ENCODE results near the gene RIPOR1.
"Not testable (repeated sequence)": the region's sequence is repeated elsewhere in the genome, so short reads cannot be mapped to it uniquely, and the experiment has no call there.

RIPOR1 gene, protein sequence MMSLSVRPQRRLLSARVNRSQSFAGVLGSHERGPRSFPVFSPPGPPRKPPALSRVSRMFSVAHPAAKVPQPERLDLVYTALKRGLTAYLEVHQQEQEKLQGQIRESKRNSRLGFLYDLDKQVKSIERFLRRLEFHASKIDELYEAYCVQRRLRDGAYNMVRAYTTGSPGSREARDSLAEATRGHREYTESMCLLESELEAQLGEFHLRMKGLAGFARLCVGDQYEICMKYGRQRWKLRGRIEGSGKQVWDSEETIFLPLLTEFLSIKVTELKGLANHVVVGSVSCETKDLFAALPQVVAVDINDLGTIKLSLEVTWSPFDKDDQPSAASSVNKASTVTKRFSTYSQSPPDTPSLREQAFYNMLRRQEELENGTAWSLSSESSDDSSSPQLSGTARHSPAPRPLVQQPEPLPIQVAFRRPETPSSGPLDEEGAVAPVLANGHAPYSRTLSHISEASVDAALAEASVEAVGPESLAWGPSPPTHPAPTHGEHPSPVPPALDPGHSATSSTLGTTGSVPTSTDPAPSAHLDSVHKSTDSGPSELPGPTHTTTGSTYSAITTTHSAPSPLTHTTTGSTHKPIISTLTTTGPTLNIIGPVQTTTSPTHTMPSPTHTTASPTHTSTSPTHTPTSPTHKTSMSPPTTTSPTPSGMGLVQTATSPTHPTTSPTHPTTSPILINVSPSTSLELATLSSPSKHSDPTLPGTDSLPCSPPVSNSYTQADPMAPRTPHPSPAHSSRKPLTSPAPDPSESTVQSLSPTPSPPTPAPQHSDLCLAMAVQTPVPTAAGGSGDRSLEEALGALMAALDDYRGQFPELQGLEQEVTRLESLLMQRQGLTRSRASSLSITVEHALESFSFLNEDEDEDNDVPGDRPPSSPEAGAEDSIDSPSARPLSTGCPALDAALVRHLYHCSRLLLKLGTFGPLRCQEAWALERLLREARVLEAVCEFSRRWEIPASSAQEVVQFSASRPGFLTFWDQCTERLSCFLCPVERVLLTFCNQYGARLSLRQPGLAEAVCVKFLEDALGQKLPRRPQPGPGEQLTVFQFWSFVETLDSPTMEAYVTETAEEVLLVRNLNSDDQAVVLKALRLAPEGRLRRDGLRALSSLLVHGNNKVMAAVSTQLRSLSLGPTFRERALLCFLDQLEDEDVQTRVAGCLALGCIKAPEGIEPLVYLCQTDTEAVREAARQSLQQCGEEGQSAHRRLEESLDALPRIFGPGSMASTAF

DNA sequence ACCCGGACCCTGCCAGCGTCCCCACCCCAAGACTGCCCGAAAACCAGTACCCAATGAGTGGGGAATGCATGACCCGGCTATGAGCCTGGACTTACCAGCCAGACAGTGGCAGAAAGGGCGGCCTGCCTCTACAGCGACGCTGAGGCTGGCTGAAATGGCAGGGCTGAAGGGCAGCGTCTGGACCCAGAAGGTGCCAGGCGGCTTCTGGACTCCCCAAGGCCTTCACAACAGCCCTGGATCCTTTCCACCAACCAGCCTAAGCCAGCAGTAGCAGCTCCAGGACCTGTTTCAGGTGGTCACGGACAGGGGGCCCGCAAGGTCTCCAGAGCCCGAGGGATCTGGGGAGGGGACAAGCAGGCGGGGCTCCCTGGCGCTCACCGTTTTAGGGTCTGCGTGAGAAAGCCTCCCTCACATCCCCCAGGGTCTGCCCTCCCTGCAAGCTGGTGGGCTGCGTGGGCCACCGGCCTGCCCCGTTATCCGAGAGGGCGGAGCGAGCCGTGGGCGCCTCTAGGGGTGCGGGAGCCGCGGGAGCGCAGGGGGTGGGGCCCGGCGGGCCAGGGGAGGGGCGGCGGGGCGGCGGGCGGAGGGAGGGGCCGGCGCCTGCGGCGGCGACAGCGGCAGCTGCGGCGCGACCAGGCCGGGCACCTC is at the start of gene RIPOR1:
Gene RIPOR1, plus strand, starts transcription at position 608 of the 648 bp plus-strand sequence. CDS start 9,618 bp downstream, outside the sequence.
- no peak for DNase-seq

DNA sequence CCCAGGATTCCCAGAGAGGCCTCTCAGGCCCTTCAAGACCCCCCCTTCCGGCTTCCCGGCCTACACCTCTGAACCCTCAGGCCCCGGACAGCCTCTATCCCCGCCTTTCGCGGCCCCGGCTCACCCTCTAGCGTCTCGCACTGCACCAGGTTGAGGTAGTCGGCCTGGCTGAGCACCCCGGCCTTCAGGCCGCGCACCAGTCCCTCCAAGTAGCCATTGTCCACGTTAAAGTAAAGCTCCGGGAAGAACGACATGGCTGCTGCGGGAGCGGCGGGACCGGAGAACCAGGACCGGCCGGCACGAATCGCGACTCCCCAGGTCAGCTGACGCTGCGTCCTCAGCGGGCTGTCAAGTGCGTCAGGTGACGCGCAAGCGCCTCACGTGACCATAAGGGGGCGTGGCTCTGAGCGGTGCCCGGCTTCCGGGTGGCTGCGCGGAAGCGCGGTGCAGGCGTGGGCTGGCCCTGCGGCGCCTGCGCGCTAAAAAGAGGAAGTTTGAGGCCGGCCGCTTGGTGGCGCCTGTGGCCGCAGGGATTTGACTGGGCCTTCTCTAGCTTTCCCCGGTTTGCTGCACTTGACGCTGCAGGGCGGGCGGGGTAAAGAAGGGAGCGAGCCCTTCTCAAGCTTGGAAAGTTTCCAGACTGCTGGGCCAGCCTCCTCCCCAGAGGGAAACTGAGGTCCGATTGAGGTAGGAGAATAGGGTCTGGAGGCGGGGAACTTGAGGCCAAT is 47.6 kb upstream of the RIPOR1 start, which contains the start of gene ATP6V0D1:
Gene ATP6V0D1, minus strand, starts transcription at position 325 of the 728 bp plus-strand sequence. Its CDS starts 71 bp downstream, at position 254.
- peak; percentile 87 for DNase-seq

DNA sequence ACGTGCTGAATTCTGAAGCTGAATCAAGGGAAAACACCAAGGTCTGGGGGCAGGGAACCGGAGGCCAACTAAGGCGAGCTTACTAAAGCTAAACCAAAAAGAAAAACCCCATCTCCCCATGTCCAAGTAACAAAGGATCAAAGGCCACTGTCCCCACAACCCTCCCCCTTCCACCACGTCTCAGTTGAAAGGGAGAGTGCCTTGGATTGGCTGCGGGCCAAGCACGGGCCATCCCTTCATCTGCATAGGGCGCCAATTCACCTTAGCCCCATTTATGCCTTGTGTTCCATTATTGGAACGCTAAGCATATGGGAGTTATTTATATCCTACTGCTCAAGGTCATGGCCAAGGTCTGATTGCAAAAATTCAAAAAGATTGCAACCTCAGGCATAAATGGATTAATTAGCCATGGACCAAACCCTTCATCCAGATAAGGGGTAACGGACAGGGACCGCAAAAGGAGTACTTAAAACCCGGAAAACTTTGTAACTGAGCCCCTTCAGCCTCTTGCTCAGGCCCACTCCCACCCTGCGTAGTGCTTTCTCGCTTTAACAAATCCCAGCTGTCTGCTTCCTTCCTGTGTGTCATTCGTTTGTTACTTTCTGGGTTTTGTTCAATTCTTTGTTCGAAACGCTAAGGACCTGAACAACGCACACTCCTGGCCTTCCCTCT is 46.9 kb upstream of the RIPOR1 start:
- DNase-seq = no peak

DNA sequence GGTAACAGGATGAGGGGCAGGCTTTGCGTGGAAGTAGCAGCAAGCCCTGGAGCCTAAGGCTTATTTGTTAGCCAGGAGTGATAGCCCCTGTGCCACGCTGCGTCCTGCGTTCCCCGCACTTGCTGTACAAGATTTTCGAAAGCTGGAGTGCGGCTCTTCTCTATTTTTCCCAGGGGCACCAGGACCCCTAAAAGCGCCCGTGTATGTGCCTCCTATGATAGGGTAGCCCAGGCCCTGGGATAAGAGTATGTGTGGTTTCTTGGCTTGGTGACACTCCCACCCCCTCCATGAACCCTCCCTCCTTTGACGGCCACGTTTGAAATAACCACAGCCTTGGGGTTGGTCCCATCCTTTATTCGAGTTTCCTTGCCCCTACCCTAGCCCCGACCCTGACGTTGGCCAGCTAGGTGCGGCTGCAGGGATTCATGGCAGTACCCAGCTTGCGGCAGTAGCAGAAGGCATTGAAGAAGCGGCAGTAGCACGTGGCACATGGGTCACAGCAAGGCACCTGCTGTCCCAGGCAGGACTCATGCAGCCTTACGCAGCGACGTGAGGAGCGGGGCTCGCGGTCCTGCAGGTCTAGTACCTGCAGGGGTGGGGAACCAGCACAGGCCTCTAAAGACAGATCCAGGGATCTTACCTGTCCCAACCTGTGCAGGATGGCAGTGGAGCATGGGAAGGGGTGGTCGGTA is 46.2 kb upstream of the RIPOR1 start:
- DNase-seq = no peak

DNA sequence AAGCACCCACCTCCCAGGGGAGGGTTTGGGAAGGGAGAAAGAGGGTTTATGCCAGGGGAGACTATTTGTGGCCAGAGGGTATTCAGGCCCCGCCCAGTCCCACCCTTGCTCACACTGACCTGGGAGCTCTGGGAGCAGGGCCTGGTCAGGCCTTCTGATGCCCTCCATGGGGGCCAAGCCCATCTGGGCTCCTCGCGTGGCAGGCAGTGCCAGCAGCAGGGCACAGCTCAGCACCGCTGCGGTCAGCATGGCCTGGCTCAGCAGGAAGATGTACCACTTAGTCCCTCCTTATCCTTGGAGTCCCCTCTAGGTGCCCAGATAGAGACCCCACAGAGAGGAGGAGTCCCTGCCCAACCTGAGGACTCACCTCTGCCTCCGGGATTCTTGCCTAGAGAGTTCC is 45.5 kb upstream of the RIPOR1 start, which contains the start of gene AGRP:
Gene AGRP, minus strand, starts transcription at position 398 of the 400 bp plus-strand sequence. Its CDS starts 149 bp downstream, at position 249.
- DNase-seq = no peak

DNA sequence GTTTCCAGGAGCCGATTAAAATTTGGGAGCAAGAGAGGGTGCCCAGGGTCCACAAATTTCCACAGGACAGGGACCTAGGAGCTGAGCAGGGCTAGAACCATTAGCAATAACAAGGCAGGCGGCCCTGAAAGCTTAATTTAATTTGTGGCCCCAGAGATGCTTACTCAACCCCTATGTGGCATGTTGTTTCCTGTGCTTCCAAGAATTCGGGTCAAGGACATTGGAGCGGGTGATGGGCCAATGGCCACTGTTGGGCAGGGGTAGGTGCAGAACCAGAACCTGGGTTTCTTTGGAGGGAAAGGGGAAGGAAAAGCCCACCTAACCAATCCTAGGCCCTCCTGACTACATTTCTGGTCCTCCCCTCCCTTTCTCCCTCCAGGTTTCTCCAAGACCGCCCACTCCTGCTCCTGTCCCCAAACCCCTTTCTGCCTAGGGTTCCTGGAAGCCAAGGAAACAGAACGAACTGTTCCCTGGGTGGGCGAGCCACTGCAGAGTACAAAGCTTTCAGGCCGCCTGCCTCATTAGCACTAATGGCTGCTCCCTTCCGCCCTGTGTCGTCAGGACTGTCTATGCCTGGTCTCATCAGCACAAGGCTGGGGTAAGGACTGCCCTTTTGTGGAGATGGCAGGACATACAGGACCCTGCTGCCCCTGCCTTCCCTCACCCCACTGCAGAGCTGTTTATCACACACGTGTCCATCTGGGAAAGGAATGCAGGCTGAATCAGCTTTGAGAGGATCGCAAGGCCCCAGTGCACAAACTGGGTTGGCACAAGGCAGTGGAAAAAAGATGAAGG is 44.7 kb upstream of the RIPOR1 start:
- no peak for DNase-seq

DNA sequence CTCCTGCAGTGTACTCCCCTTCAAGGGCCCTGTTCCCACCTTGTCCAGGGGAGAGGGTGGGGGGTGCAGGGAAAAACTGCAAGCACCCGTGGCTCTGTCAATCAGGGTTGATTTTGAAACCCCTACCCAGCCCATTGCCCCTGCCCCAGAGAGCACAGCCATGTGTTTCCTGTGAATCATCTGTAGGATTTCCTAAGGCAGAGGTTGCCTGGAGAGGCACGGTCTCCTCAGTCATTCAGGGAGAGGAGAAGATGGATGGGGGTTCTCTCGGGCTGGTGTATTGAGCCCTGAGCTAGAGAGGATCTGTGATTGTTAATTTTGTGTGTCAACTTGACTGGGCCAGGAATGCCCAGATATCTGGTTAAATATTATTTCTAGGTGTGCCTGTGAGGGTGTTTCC is 41.8 kb upstream of the RIPOR1 start:
- no peak for DNase-seq

DNA sequence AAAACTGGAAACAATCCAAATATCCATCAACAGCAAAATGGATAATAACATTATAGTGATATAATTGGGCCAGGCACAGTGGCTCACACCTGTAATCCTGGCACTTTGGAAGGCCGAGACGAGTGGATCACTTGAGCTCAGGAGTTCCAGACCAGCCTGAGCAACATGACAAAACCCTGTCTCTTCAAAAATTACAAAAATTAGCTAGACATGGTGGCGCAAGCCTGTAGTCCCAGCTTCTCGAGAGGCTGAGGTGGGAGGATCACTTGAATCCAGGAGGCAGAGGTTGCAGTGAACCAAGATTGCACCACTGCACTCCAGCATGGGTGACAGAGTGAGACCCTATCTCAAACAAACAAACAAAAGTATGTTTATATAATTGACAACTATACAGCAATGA is 41.1 kb upstream of the RIPOR1 start:
- not testable (repeated sequence) for DNase-seq

DNA sequence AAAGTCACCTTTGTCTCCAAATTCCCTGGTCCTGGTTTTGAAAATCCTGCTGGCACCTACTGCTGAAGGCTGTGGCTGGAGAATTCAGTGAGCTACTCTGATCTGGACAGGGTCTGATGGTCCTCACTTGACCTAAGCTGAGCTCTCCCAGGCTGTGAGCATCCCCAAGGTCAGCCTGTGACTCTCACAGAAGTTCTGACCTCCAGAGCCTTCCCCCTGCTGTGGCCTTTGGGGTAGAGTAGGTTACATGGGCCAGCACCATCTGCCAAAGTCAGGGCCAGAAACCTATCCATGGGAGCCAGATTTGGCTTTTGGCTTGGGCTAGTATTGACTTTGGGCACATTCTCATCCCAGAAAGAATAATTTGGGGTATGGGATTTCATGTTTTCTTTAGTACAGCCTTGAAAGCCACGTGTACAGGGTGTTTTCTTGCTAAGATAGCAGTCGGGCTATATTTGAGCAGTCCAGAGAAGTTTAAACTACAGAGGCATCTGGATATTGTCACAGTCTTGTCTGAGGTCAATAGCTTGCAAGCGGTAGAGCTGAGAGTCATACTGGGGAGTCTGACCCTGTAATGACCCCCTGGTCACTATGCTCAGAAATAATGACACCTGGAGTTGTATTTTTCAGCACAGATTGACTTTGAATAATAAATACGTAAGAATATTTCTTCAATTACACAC is 39.1 kb upstream of the RIPOR1 start:
- no peak for DNase-seq

DNA sequence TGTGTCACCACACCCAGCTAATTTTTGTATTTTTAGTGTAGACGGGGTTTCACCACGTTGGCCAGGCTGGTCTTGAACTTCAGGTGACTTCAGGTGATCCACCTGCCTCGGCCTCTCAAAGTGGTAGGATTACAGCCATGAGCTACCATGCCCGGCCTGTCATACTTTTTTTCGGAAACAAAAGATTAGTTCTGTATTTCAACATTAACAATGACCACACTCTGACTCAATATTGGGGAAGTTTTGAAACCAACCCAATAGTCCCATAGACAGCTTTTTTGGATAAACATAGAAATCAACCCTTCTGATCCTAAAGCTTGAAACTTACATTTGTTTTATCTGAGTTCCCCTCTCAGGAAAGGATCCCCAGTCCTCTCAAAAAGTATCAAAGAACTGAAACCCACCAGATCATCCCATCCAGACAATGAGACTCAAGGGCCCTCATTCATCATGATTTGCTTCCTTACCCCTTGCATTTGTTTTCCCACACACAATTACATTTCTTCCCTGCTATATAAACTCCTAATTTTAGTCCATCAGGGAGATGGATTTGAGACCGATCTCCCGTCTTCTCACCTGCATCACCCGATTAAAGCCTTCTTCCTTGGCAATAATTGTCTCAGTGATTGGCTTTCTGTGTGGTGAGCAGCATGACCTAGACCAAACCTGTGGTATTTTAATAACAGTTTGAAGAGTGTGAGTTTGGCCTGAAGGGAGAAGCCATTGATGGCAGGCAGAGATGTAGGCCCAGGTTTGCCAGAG is 38.1 kb upstream of the RIPOR1 start:
- DNase-seq = no peak

DNA sequence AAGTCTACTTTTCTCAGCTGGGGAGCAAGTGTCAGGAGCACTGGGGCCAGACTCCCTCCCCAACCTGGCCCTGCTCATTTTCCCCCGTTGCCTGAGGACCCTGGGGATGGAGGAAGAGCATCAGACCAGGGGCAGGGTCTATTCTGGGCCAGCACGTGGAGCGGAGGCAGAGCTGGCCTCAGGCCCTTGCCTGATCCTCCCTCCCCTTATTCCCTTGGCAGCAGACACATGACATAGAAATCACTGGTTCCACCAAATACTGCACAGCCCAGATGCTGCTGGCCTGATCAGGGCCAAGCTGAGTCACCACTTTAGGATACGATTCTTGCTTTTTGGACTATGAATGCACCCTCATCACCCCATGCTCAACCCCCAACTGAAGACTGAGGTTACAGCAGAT is 29.5 kb upstream of the RIPOR1 start:
- no peak for DNase-seq

DNA sequence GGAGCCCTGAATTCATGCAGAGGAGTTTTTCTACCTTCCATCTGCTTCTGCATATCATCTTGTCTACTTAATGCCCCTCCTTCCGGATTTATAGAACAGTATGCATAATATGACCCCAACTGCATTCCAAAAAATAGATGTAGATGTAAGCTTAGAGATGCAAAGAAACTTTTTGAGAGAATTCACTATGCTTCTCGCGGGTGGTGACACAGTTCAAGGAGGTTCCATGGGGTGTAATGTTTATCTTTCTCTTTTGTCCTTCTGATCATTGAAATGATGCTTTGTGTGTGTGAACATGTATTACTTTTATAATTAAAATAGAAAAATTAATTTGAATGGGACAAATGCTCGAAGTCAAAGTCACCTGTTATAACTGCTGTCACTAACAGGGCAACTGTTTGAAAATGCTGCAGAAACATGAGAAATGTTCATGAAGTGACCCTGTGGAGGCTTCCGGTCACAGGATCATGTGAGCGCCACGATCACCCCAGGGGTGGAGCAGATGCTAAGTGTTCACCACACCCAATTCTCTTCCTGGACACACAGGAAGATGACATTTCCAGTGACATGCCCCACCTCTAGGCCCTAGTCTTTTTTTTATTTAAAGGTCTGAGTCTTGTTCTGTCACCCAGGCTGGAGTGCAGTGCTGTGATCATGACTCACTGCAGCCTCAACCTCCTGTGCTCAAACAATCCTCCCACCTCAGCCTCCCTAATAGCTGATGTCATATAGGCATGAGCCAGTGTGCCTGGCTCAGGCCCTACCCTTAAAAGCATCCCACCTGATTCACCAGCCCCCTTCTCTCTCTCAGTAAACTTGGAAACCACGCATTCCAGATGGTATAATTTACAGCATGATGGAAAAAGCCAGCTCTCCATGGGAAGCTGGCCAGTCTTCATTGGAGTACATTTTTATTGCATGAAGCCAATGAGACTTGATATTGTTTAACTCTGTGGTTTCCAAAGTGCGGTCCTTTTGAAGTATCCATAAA is 24.3 kb upstream of the RIPOR1 start:
- no peak for DNase-seq

DNA sequence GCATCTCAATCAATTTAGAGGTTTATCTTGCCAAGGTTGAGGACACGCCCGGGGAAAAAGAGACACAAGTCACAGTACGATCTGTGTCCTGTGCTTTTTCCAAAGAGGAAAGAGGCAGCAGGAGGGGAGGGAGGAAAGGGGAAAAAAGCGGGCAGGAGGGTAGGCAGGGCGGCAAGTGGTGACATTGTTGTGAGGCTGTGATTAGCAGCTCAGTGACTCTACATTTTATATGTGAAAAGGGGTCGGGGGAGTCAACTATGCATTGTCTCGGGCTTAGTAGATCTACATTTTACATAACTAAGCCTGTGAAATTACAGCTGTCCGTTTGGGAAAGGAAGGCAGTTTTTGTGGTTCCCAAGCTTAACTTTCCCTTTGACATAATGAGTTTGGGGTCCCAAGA is 22.2 kb upstream of the RIPOR1 start:
- no peak for DNase-seq

DNA sequence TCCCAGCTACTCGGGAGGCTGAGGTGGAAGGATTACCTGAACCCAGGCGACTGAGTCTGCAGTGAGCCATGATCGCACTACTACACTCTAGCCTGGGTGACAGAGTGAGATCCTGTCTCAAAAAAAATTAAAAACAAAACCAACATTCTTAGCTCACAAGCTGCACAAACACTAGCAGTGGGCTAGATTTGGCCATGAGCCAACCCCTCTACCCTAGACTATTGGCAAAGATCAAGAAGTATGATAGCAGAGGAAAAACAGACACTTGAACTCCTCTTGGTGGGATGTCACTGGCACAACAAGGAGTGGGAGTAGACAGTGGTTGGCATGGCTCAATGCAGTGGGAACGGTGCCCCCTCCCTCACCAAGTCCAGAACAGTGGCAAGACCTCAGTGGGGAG is 19.6 kb upstream of the RIPOR1 start:
- DNase-seq = peak; percentile 18

DNA sequence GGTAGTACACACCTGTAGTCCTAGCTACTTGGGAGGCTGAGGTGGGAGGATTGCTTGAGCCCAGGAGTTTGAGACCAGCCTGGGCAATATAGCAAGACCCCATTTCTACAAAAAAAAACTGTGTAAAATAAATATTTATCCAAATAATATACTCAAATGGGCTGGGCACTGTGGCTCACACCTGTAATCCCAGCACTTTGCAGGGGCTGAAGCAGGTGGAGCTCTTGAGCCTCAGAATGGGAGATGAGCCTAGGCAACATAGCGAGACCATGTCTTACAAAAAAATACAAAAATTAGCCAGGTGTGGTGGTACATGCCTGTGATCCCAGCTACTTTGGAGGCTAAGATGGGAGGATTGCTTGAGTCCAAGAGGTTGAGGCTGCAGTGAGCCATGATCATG is 14.7 kb upstream of the RIPOR1 start:
- DNase-seq = not testable (repeated sequence)

DNA sequence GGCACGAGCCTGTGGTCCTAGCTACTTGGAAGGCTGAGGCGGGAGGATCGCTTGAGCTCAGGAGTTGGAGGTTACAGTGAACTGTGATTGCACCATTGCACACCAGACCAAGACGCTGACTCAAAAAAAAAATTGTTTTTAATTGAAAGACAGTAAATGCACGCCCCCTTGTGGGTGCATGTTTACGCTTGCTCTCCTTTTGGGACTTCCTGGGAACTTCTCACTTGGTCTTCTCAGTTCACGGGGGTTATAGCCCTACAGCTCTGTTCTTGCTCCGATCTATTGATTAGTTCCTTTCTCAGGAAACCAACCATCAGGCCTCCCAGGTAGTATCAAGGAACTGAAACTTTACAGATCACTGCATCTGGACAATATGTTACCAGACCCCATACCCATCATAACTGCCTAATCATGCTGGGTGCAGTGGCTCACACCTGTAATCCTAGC is 14.2 kb upstream of the RIPOR1 start:
- DNase-seq = peak; percentile 26

Data from NCI-H2029 (cell line).